Astrocyte of the spinal cord (primary cell): Measurements from ENCODE around the gene FSD1L.
A peak's percentile ranks its signal among the peaks of the same experiment; 100 is the strongest.

Source experiments
- DNase-seq: peaks from one replicate; pipeline ENCODE4 v3.0.0; 2011; ENCODE audit warnings: low read depth, low spot score
- H3K4me3 ChIP-seq: 2 replicates; pipeline ENCODE4 v1.5.1; 2011; ENCODE audit warnings: low read depth, mild to moderate bottlenecking, low read length, moderate library complexity
- CTCF ChIP-seq: IDR thresholded peaks from 2 replicates; pipeline ENCODE4 v1.5.1; 2012; ENCODE audit warnings: low read depth, mild to moderate bottlenecking, low read length, inconsistent platforms
- in situ Hi-C: cut with HindIII; loops from 2 replicates; pipeline ENCODE4 v1.10.0; 2017; ENCODE audit warnings: low sequenced_read_pairs

FSD1L gene

DNA sequence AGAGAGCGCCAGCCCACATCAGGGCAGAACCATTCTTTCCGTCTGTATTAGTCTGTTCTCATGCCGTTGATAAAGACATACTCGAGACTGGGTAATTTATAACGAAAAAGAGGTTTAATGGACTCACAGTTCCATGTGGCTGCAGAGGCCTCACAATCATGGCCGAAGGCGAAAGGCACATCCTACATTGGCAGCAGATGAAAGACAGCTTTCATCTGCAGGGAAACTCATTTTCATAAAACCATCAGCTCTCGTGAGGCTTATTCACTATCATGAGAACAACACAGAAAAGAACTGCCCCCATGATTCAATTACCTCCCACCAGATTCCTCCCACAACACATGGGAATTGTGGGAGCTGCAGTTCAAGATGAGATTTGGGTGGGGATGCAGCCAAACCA is 4.7 kb upstream of the FSD1L start:
- no peak for DNase-seq
- TF ChIP-seq CTCF: no peak
- no peak overlapping the region for H3K4me3 ChIP-seq
- in situ Hi-C loops: no loop called here

- no peak for TF ChIP-seq CTCF
- no peak overlapping the region for H3K4me3 ChIP-seq
- in situ Hi-C loops: no loop called here
- peak; percentile 14 for DNase-seq
These were observed 3.7 kb upstream of the FSD1L start for GRCh38 chr9:105444130-105444529.

DNA sequence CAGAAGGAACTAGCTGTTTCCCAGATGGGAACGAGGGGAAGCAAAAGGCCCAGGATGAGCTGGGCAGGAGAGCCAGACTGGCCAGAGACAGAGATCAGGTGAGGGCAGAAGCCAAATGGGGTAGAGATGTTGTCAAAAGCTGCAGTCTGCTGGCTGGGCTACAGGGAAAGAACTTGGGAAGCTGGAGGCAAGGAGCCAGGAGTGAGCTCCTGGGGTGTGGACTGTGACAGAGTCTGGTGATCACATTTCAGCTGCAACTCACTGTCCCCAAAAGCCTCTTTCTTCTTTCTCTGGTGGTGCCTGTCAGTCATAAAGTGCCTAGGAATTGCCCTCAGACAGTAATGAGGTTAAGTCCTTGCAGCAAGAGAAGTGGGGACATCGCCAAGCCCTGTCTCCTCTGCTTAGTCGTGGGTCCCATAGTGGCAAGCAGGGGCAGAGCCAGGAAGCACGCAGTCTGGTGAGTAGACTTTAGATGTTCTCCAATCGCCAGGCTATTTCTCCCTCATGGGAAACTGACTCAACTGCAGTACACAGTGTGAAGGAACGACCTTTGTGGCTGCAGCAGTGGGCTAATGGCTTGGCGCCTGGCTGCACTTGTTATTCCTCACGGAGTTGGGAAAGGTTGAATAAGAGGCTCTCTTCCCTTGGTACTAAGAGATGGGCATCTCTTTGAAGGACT is 2.5 kb upstream of the FSD1L start:
- no peak for TF ChIP-seq CTCF
- DNase-seq: no peak
- no peak overlapping the region for H3K4me3 ChIP-seq
- in situ Hi-C loops: no loop called here

GRCh38 chr9:105447386-105447813 is 434 bp upstream of the FSD1L start:
- no peak for TF ChIP-seq CTCF
- DNase-seq: no peak
- peak overlapping the region; percentile 78 for H3K4me3 ChIP-seq
- in situ Hi-C loops: no loop called here

GRCh38 chr9:105449081-105449480 is 1.2 kb downstream of the FSD1L start:
- DNase-seq: peak; percentile 34
- in situ Hi-C loops: no loop called here

GRCh38 chr9:105452185-105452584 is 4.4 kb downstream of the FSD1L start:
- no peak for DNase-seq
- H3K4me3 ChIP-seq: no peak overlapping the region
- TF ChIP-seq CTCF: no peak
- in situ Hi-C loops: no loop called here

More at GRCh38 chr9:105449081-105449480, 1.2 kb downstream of the FSD1L start:
- TF ChIP-seq CTCF: no peak
- H3K4me3 ChIP-seq: peak overlapping the region; percentile 78
